OCI-LY3 (cell line): ENCODE measurements around the gene TMA7.

Source experiments
- H2AFZ ChIP-seq: fragments of 200-600, 300-600 bp; shearing (Covaris generic); 2 replicates; pipeline ENCODE4 v1.6.0; 2014; ENCODE audit warnings: antibody characterized with exemption, low read depth, low read length
- H3K27ac ChIP-seq: fragments of 200-600, 300-600 bp; sonication (generic); 2 replicates; pipeline ENCODE4 v1.5.1; 2014; ENCODE audit warnings: mild to moderate bottlenecking, low read length, moderate library complexity, mixed read lengths
- H3K27me3 ChIP-seq: fragments of 200-600, 300-600 bp; sonication (generic); 2 replicates; pipeline ENCODE4 v1.6.1; 2014; ENCODE audit warnings: low read depth, low read length, mixed read lengths
- H3K36me3 ChIP-seq: fragments of 200-600, 300-600 bp; sonication (generic); replicated peaks from 2 replicates; pipeline ENCODE3; 2014; ENCODE audit warnings: low read depth, low read length, mixed read lengths
- H3K4me1 ChIP-seq: fragments of 300-600, 200-600 bp; sonication (generic); 2 replicates; pipeline ENCODE4 v1.6.1; 2014; ENCODE audit warnings: low read length, mixed read lengths
- H3K4me2 ChIP-seq: fragments of 200-600, 300-600 bp; sonication (generic); 2 replicates; pipeline ENCODE4 v1.6.1; 2014; ENCODE audit warnings: low read length, mixed read lengths
- H3K4me3 ChIP-seq: fragments of 300-600, 200-600 bp; sonication (generic); 2 replicates; pipeline ENCODE4 v1.5.1; 2014; ENCODE audit warnings: antibody characterized with exemption, mild to moderate bottlenecking, low read length, moderate library complexity
- H3K79me2 ChIP-seq: fragments of 300-600, 200-600 bp; shearing (Covaris generic); 2 replicates; pipeline ENCODE4 v1.6.1; 2014; ENCODE audit warnings: mild to moderate bottlenecking, low read length, mixed read lengths
- H3K9ac ChIP-seq: fragments of 300-600, 200-600 bp; shearing (Covaris generic); 2 replicates; pipeline ENCODE4 v1.6.0; 2014; ENCODE audit warnings: mild to moderate bottlenecking, low read length, moderate library complexity
- H3K9me3 ChIP-seq: fragments of 200-600, 300-600 bp; shearing (Covaris generic); 2 replicates; pipeline ENCODE4 v1.6.1; 2014; ENCODE audit warnings: low read length, mixed read lengths; ENCODE audit not compliant: insufficient read depth
- H4K20me1 ChIP-seq: fragments of 200-600, 300-600 bp; sonication (generic); 2 replicates; pipeline ENCODE4 v1.6.1; 2016; ENCODE audit warnings: low read length, mixed read lengths; ENCODE audit not compliant: insufficient read depth
- CTCF ChIP-seq: fragments of 200-600, 300-600 bp; sonication (generic); IDR thresholded peaks from 2 replicates; pipeline ENCODE4 v1.5.1; 2014; ENCODE audit warnings: antibody characterized with exemption, low read length, low read depth
- EZH2phosphoT487 ChIP-seq: fragments of 200-600 bp; shearing (Covaris generic); IDR thresholded peaks from 2 replicates; pipeline ENCODE4 v1.6.1; 2018; ENCODE audit warnings: antibody characterized with exemption, mixed run types, low read depth

The TMA7 gene

GRCh38 chr3:48423241-48423882, 16.7 kb upstream of the TMA7 start:
- TF ChIP-seq CTCF (no peak), EZH2phosphoT487 (no peak)
- H3K4me3 ChIP-seq: no peak overlapping the region
- H3K36me3 ChIP-seq: peaks cover 4% of the 10 kb centered on the region
- H4K20me1 ChIP-seq: peaks cover 4% of the 10 kb centered on the region; the same call in 1 of the 2 replicates
- H3K27me3 ChIP-seq: no peaks in the 10 kb centered on the region
- no peak overlapping the region for H2AFZ ChIP-seq
- no peak overlapping the region for H3K27ac ChIP-seq
- H3K9me3 ChIP-seq: no peaks in the 10 kb centered on the region
- peaks cover 25% of the 10 kb centered on the region for H3K79me2 ChIP-seq
- no peak overlapping the region for H3K4me2 ChIP-seq
- peaks cover 20% of the 10 kb centered on the region; the same call in 1 of the 2 replicates for H3K4me1 ChIP-seq
- H3K9ac ChIP-seq: no peak overlapping the region

- H3K27me3 ChIP-seq: no peaks in the 10 kb centered on the region
- TF ChIP-seq CTCF (no peak), EZH2phosphoT487 (no peak)
- H2AFZ ChIP-seq: no peak overlapping the region
- no peak overlapping the region for H3K27ac ChIP-seq
- peaks cover 26% of the 10 kb centered on the region for H3K79me2 ChIP-seq
- H3K4me1 ChIP-seq: peaks cover 21% of the 10 kb centered on the region; the same call in 1 of the 2 replicates
- peaks cover 4% of the 10 kb centered on the region for H3K36me3 ChIP-seq
- H3K9ac ChIP-seq: no peak overlapping the region
- peaks cover 4% of the 10 kb centered on the region; the same call in 1 of the 2 replicates for H4K20me1 ChIP-seq
- H3K9me3 ChIP-seq: no peaks in the 10 kb centered on the region
- no peak overlapping the region for H3K4me2 ChIP-seq
- no peak overlapping the region for H3K4me3 ChIP-seq
Observed at GRCh38 chr3:48423883-48424695, 16.0 kb upstream of the TMA7 start.

- H3K27me3 ChIP-seq: no peaks in the 10 kb centered on the region
- H3K4me1 ChIP-seq: peaks cover 26% of the 10 kb centered on the region; the same call in 1 of the 2 replicates
- peaks cover 4% of the 10 kb centered on the region; the same call in 1 of the 2 replicates for H4K20me1 ChIP-seq
- no peak overlapping the region for H3K9ac ChIP-seq
- peaks cover 4% of the 10 kb centered on the region for H3K36me3 ChIP-seq
- H3K9me3 ChIP-seq: no peaks in the 10 kb centered on the region
- peaks cover 26% of the 10 kb centered on the region for H3K79me2 ChIP-seq
- H3K4me2 ChIP-seq: no peak overlapping the region
- H2AFZ ChIP-seq: no peak overlapping the region
- TF ChIP-seq CTCF (no peak), EZH2phosphoT487 (no peak)
- H3K4me3 ChIP-seq: no peak overlapping the region
- no peak overlapping the region for H3K27ac ChIP-seq
Observed at GRCh38 chr3:48425281-48425812, 14.7 kb upstream of the TMA7 start.

GRCh38 chr3:48426401-48426909, 13.6 kb upstream of the TMA7 start:
- H3K4me1 ChIP-seq: peaks cover 26% of the 10 kb centered on the region; the same call in 1 of the 2 replicates
- peaks cover 4% of the 10 kb centered on the region; the same call in 1 of the 2 replicates for H4K20me1 ChIP-seq
- H3K9ac ChIP-seq: no peak overlapping the region
- H3K4me2 ChIP-seq: no peak overlapping the region
- no peaks in the 10 kb centered on the region for H3K27me3 ChIP-seq
- H3K27ac ChIP-seq: no peak overlapping the region
- peaks cover 4% of the 10 kb centered on the region for H3K36me3 ChIP-seq
- no peak overlapping the region for H2AFZ ChIP-seq
- no peak overlapping the region for H3K4me3 ChIP-seq
- TF ChIP-seq EZH2phosphoT487: no peak
- no peak for TF ChIP-seq CTCF
- no peaks in the 10 kb centered on the region for H3K9me3 ChIP-seq
- H3K79me2 ChIP-seq: peaks cover 26% of the 10 kb centered on the region
